ENCODE data around the gene ADPRHL1.

GRCh38 chr13:113475911-113476310, 22.6 kb upstream of the ADPRHL1 start:
- TF ChIP-seq, protein P1, sequence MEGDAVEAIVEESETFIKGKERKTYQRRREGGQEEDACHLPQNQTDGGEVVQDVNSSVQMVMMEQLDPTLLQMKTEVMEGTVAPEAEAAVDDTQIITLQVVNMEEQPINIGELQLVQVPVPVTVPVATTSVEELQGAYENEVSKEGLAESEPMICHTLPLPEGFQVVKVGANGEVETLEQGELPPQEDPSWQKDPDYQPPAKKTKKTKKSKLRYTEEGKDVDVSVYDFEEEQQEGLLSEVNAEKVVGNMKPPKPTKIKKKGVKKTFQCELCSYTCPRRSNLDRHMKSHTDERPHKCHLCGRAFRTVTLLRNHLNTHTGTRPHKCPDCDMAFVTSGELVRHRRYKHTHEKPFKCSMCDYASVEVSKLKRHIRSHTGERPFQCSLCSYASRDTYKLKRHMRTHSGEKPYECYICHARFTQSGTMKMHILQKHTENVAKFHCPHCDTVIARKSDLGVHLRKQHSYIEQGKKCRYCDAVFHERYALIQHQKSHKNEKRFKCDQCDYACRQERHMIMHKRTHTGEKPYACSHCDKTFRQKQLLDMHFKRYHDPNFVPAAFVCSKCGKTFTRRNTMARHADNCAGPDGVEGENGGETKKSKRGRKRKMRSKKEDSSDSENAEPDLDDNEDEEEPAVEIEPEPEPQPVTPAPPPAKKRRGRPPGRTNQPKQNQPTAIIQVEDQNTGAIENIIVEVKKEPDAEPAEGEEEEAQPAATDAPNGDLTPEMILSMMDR (IDR thresholded peaks at IDR 0.05), result no peak
- TF ChIP-seq ZFX (IDR thresholded peaks at IDR 0.05; ENCODE audit: borderline replicate concordance), result no peak

All from 22Rv1 (cell line).